ENCODE data around the gene ADAM12. TPM values are rescaled to one million over a fixed set of nuclear protein-coding genes. Genes with fewer than 3 reads are reported as not detected.

The ADAM12 gene
- total and polyA plus RNA-seq, 2 of the 13 experiments (the other 11 are each of a cell fraction or from before 2014, with no cell fraction given) = not detected

DNA sequence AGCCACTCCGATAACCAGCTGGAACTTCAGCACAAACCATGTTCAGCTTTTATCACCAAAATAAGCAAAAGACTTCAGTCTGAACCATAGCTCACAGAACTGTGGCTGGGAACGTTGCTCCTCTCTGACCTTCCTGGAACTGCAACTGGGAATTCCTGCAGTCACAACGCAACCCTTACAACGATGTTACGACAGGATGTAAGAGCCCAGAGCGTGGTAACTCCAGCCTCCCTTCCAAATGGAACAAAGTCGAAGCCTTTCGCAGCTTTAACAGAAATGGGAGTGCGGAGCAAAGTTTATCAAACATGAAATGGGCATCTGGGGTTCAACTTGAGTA, 162.6 kb downstream of the ADAM12 start:
- FAIRE-seq (no peak), ATAC-seq (no peak), DNase-seq (ENCODE audit: low spot score) (no peak)
- ChIA-PET CTCF (ENCODE audit: low intra/inter-chr PET ratio, low total read pairs) (no interaction called here), POLR2A (no interaction called here)
- H3K4me3 ChIP-seq (replicated peaks in 1 of 3; ENCODE audit: insufficient read depth in 1 of 3, low read depth in 2 of 3, low read length in 3 of 3) = no peak overlapping the region
- no peaks in the 10 kb centered on the region for H3K9me3 ChIP-seq (ENCODE audit: low read length)
- no peaks in the 10 kb centered on the region for H3K79me2 ChIP-seq (ENCODE audit: insufficient read depth, low read length)
- no peaks in the 10 kb centered on the region for H3K36me3 ChIP-seq (replicated peaks in 1 of 2; ENCODE audit: control insufficient read depth in 1 of 2, insufficient read depth in 2 of 2, low read length in 2 of 2)
- no peak overlapping the region for H2AFZ ChIP-seq (ENCODE audit: low read length)
- no peak overlapping the region for H3K27ac ChIP-seq (ENCODE audit: extremely low read length, insufficient read depth, low read length)
- no TSS peak for BruUV-seq (replicated peaks)
- no peak for TF ChIP-seq TMF1 (CRISPR knock-in tag; IDR thresholded peaks at IDR 0.05; ENCODE audit: low read depth)
- TF ChIP-seq HMGA1 (CRISPR knock-in tag; conservative IDR thresholded peaks at IDR 0.05) = no peak
- TF ChIP-seq, protein P1, sequence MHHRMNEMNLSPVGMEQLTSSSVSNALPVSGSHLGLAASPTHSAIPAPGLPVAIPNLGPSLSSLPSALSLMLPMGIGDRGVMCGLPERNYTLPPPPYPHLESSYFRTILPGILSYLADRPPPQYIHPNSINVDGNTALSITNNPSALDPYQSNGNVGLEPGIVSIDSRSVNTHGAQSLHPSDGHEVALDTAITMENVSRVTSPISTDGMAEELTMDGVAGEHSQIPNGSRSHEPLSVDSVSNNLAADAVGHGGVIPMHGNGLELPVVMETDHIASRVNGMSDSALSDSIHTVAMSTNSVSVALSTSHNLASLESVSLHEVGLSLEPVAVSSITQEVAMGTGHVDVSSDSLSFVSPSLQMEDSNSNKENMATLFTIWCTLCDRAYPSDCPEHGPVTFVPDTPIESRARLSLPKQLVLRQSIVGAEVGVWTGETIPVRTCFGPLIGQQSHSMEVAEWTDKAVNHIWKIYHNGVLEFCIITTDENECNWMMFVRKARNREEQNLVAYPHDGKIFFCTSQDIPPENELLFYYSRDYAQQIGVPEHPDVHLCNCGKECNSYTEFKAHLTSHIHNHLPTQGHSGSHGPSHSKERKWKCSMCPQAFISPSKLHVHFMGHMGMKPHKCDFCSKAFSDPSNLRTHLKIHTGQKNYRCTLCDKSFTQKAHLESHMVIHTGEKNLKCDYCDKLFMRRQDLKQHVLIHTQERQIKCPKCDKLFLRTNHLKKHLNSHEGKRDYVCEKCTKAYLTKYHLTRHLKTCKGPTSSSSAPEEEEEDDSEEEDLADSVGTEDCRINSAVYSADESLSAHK (CRISPR knock-in tag; IDR thresholded peaks at IDR 0.05; ENCODE audit: borderline replicate concordance) = no peak
- TF ChIP-seq IRF2 (CRISPR knock-in tag; IDR thresholded peaks at IDR 0.05) = no peak
- no peak for TF ChIP-seq CEBPB (IDR thresholded peaks at IDR 0.05; ENCODE audit: borderline replicate concordance, low read depth, low read length)
- no peak for TF ChIP-seq ZNF672 (CRISPR knock-in tag; IDR thresholded peaks at IDR 0.05)
- TF ChIP-seq, protein P2, sequence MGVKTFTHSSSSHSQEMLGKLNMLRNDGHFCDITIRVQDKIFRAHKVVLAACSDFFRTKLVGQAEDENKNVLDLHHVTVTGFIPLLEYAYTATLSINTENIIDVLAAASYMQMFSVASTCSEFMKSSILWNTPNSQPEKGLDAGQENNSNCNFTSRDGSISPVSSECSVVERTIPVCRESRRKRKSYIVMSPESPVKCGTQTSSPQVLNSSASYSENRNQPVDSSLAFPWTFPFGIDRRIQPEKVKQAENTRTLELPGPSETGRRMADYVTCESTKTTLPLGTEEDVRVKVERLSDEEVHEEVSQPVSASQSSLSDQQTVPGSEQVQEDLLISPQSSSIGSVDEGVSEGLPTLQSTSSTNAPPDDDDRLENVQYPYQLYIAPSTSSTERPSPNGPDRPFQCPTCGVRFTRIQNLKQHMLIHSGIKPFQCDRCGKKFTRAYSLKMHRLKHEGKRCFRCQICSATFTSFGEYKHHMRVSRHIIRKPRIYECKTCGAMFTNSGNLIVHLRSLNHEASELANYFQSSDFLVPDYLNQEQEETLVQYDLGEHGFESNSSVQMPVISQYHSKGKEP (CRISPR knock-in tag; IDR thresholded peaks at IDR 0.05) = no peak
- no peak for TF ChIP-seq PRMT3 (CRISPR knock-in tag; IDR thresholded peaks at IDR 0.05; ENCODE audit: borderline replicate concordance, low read depth)
- TF ChIP-seq ZNF253 (CRISPR knock-in tag; IDR thresholded peaks at IDR 0.05; ENCODE audit: borderline replicate concordance) = no peak
- TF ChIP-seq ZNF282 (IDR thresholded peaks at IDR 0.05; ENCODE audit: partially characterized antibody) = no peak
- no peak for TF ChIP-seq RORA (CRISPR knock-in tag; IDR thresholded peaks at IDR 0.05)
- H3K4me2 ChIP-seq (ENCODE audit: low read depth, low read length) = no peak overlapping the region
- H3K27me3 ChIP-seq (ENCODE audit: control insufficient read depth in 1 of 2, insufficient read depth in 2 of 2, low read length in 2 of 2) = peaks cover 3 to 30% of the 10 kb centered on the region in 2 experiments; a peak in 3 of 5 replicates
- H3K9ac ChIP-seq (ENCODE audit: insufficient read depth, low read depth, low read length) = no peak overlapping the region
- 29% methylated on average over 8 of the region's 9 CpGs for WGBS (ENCODE audit: low lambda C conversion rate)
- H3K4me1 ChIP-seq (ENCODE audit: insufficient read depth, low read length) = no peaks in the 10 kb centered on the region
- in situ Hi-C loops (cut with HindIII; ENCODE audit: extremely low pct_ligation_motif_present, low pct_unique_long_range_greater_than_20kb) = no loop called here
- intact Hi-C loops (cut with micrococcal nuclease; ENCODE audit: unreplicated experiment) = no loop called here
- H4K20me1 ChIP-seq (ENCODE audit: insufficient read depth, low read length) = no peaks in the 10 kb centered on the region
